ENCODE measurements around the gene CRAMP1. TPM values are rescaled to one million over a fixed set of nuclear protein-coding genes. Genes with fewer than 3 reads are reported as not detected.

Gene CRAMP1
- total and polyA plus RNA-seq, 2 of the 8 experiments (the other 6 are each of a cell fraction or from before 2014, with no cell fraction given) = 19.2 to 23.2 TPM

- no peak for TF ChIP-seq SAP30 (IDR thresholded peaks at IDR 0.05; ENCODE audit: insufficient read depth, insufficient replicate concordance, low read length)
These were observed 98.8 kb downstream of the CRAMP1 start (continued) for GRCh38 chr16:1710811-1711507.
